Uterus (tissue), 4 donors: ENCODE measurements around the gene NGF. TPM values are rescaled to one million over a fixed set of nuclear protein-coding genes. Genes with fewer than 3 reads are reported as not detected.

Source experiments
- DNase-seq, 2 donors: peaks; one replicate each; pipeline ENCODE4 v3.0.0-alpha.2; 2019 to 2020
- H3K27ac ChIP-seq, 2 donors: fragments of 200-600 bp; sonication (generic); 1 replicate in 1 of 2; 2 replicates in 1 of 2; pipeline ENCODE4 v1.5.1; 2016 to 2018
- H3K27me3 ChIP-seq, 2 donors: fragments of 200-600 bp; sonication (generic); one replicate each; pipeline ENCODE4 v1.5.1; 2018 to 2019; ENCODE audit warnings: control low read depth in 1 of 2
- H3K36me3 ChIP-seq, 2 donors: fragments of 200-600 bp; sonication (generic); one replicate each; pipeline ENCODE4 v1.5.1; 2019; ENCODE audit warnings: control low read depth in 1 of 2
- H3K4me1 ChIP-seq, 2 donors: fragments of 200-600 bp; sonication (generic); one replicate each; pipeline ENCODE4 v1.5.1; 2018 to 2019; ENCODE audit warnings: control low read depth in 1 of 2
- H3K4me3 ChIP-seq, 2 donors: fragments of 200-600 bp; sonication (generic); 1 replicate in 1 of 2; 2 replicates in 1 of 2; pipeline ENCODE4 v1.5.1; 2018 to 2019; ENCODE audit warnings: mild to moderate bottlenecking in 1 of 2
- H3K9me3 ChIP-seq, 2 donors: fragments of 200-600 bp; sonication (generic); one replicate each; pipeline ENCODE4 v1.5.1; 2019; ENCODE audit warnings: control low read depth in 1 of 2
- POLR2A ChIP-seq, 2 donors: fragments of 450-650 bp; IDR thresholded peaks; one replicate each; pipeline ENCODE4 v1.6.1; 2016; ENCODE audit warnings: antibody characterized with exemption in 2 of 2, mild to moderate bottlenecking in 1 of 2, moderate library complexity in 1 of 2
- intact Hi-C: fragments of 100-400 bp; cut with DNase I; formaldehyde crosslinking; loops from one replicate; pipeline ENCODE4 v1.15.1; 2023; ENCODE audit warnings: low total_unique reads
- total RNA-seq, 4 donors: library from RNA; depleted of rRNA in 3 of 4; stranded (reverse); fragments of >200 nt in 3 of 4; gene quantifications; one replicate each; pipeline versions ENCODE4 v1.1.0 to v1.2.4, GENCODE V29; 2014 to 2023
- TF ChIP-seq, protein P1 (sequence below), 4 experiments: fragments of 200-600 bp in 2 of 4; fragments of 450-650 bp in 2 of 4; sonication (generic) in 2 of 4; IDR thresholded peaks; one replicate each; pipeline ENCODE4 v1.5.1; 2016 to 2019; ENCODE audit warnings: antibody characterized with exemption in 4 of 4, mild to moderate bottlenecking in 2 of 4, moderate library complexity in 1 of 4
- donor health status: DM: yes; HTN: yes; CAD: no.

The NGF gene
- total RNA-seq, 4 donors from 2014 or later = 1.3 to 21.4 (median 13.5) TPM

DNA sequence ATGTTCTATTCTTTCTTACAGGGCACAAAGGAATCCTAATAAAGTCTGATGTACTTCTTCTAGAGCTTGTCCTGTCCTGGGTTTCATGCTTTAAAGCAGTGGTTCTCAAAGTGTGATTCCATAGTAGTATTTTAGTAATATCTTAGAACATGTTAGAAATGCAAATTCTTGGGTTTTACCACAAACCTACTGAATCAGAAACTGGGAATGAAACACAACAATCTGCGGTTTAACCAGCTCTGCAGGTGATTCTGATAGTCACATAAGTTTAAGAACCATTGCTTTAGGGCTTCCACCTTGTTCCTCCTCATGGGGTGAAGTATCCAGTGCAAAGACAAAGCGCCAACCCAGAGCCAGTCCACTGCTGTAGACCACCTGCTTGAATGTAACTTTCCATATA lies 41.1 kb downstream of the NGF start:
- H3K36me3 ChIP-seq = no peaks in the 10 kb centered on the region
- no peaks in the 10 kb centered on the region for H3K27me3 ChIP-seq
- no peaks in the 10 kb centered on the region for H3K4me1 ChIP-seq
- H3K27ac ChIP-seq = no peak overlapping the region
- intact Hi-C loops = no loop called here
- H3K9me3 ChIP-seq = no peaks in the 10 kb centered on the region
- no peak for TF ChIP-seq POLR2A (IDR thresholded peaks at IDR 0.05)
- TF ChIP-seq, protein P1, sequence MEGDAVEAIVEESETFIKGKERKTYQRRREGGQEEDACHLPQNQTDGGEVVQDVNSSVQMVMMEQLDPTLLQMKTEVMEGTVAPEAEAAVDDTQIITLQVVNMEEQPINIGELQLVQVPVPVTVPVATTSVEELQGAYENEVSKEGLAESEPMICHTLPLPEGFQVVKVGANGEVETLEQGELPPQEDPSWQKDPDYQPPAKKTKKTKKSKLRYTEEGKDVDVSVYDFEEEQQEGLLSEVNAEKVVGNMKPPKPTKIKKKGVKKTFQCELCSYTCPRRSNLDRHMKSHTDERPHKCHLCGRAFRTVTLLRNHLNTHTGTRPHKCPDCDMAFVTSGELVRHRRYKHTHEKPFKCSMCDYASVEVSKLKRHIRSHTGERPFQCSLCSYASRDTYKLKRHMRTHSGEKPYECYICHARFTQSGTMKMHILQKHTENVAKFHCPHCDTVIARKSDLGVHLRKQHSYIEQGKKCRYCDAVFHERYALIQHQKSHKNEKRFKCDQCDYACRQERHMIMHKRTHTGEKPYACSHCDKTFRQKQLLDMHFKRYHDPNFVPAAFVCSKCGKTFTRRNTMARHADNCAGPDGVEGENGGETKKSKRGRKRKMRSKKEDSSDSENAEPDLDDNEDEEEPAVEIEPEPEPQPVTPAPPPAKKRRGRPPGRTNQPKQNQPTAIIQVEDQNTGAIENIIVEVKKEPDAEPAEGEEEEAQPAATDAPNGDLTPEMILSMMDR (IDR thresholded peaks at IDR 0.05) = no peak
- no peak for DNase-seq
- no peak overlapping the region for H3K4me3 ChIP-seq

DNA sequence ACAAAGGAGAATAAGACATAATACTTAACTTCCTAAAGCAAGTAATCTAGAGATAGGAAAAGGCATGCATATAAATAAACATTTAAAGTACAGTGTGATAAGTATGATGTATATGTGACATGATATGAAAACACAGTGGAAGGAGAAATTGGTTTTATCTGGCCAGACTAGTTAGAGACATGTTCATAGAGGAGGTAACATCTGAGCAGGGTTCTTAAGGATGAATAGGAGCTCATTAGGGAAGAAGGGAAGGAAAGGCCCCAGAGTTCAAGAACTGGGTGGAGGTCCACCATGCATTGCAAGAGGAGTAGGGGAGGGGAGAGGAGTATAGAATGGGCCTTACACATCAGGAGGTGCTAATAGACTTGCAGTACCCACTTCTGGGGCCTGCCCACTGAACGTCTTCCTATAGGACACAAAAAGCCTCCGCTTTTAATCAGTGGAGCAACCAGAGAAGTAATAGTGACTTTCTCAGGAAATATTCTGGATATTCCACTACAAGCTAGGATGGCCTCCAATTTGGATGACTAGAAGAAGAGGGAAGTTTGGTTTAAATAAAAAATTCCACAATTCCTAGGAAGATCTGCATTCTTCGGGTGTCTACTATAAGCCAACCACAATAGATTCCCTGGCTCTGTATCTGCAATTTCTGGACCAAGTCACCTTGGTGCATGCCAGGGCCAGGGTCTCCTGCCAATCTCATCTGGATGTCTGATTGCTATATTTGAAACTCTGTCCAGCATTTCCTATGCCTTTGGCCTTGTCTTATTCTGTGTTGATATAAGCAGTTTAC lies 41.9 kb downstream of the NGF start:
- H3K9me3 ChIP-seq = no peaks in the 10 kb centered on the region
- no peaks in the 10 kb centered on the region for H3K36me3 ChIP-seq
- intact Hi-C loops = no loop called here
- no peaks in the 10 kb centered on the region for H3K4me1 ChIP-seq
- H3K4me3 ChIP-seq = no peak overlapping the region
- H3K27me3 ChIP-seq = no peaks in the 10 kb centered on the region
- TF ChIP-seq POLR2A (IDR thresholded peaks at IDR 0.05) = no peak
- TF ChIP-seq, protein P1 (IDR thresholded peaks at IDR 0.05) = no peak
- no peak for DNase-seq
- no peak overlapping the region for H3K27ac ChIP-seq

DNA sequence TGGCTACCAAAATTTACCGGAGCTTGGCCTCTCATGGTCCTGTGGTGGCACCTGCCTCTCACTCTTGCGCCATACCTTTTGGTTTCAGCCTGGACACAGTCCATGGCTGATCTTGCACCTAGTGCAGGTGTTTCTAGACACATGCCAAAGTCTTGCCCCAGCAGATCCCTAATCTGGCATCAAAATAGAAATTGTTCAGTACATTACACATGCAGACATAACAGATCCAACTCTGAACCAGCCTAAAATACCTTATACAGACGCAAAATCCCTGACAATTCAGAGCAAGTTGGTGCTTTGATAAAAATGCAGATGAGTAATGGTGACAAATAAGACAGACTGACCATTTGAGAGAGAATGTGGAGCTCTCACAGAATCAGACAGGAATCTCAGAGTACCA lies 44.1 kb downstream of the NGF start:
- Histone ChIP-seq H3K36me3 (no peaks in the 10 kb centered on the region), H3K9me3 (no peaks in the 10 kb centered on the region), H3K27me3 (no peaks in the 10 kb centered on the region), H3K27ac (no peak overlapping the region), H3K4me1 (no peaks in the 10 kb centered on the region), H3K4me3 (no peak overlapping the region)
- intact Hi-C loops = no loop called here
- TF ChIP-seq, protein P1 (IDR thresholded peaks at IDR 0.05) = no peak
- TF ChIP-seq POLR2A (IDR thresholded peaks at IDR 0.05) = no peak
- no peak for DNase-seq

DNA sequence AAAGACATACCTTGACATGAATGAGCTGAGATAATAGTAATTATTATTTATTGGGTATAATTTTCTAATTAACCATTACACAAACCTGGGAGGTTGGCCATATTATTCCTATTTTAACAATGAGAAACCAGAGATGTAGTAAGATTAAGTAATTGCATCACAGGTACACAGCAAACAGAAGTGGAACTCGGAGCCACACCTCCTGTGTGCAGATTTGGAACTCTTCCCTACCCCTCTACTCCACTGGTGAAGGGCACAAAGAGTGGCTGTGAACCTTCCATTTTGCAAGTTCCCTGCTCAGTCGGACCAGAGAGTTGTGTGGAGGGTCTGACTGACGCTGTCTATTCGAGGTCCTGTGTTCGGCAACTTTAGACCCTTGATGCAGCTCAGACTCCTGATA lies 45.0 kb downstream of the NGF start:
- TF ChIP-seq, protein P1 (IDR thresholded peaks at IDR 0.05) = no peak
- no peak for TF ChIP-seq POLR2A (IDR thresholded peaks at IDR 0.05)
- H3K9me3 ChIP-seq = no peaks in the 10 kb centered on the region
- no peaks in the 10 kb centered on the region for H3K36me3 ChIP-seq
- H3K4me3 ChIP-seq = no peak overlapping the region
- H3K27me3 ChIP-seq = no peaks in the 10 kb centered on the region
- H3K4me1 ChIP-seq = no peaks in the 10 kb centered on the region
- intact Hi-C loops = no loop called here
- H3K27ac ChIP-seq = no peak overlapping the region
- DNase-seq = no peak

DNA sequence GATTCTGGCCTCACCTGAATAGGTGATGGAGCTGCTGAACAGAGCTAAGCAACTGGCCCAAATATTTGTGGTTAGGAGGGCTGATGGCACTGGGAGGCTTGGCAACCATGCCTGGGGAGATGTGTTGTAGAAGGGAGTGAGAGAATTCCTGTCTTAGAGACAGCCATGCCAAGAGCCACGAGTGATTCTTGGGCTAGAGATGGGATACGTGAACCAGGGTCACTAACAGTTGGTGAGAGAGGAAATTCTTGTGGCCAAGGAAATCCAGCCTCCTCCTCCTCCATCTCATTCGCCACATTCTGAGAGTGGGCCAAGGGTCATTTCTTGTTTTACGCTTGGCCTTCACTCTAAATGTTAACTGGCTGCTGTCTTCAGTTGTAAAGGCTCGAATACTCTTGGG lies 46.3 kb downstream of the NGF start:
- no peaks in the 10 kb centered on the region for H3K4me1 ChIP-seq

More for the DNA sequence above, 46.3 kb downstream of the NGF start:
- no peak for DNase-seq
- no peaks in the 10 kb centered on the region for H3K36me3 ChIP-seq
- H3K4me3 ChIP-seq = no peak overlapping the region
- intact Hi-C loops = no loop called here
- no peak for TF ChIP-seq POLR2A (IDR thresholded peaks at IDR 0.05)
- TF ChIP-seq, protein P1 (IDR thresholded peaks at IDR 0.05) = no peak
- H3K27me3 ChIP-seq = no peaks in the 10 kb centered on the region
- no peak overlapping the region for H3K27ac ChIP-seq
- no peaks in the 10 kb centered on the region for H3K9me3 ChIP-seq
